ENCODE results near the gene GLCE.

- TF ChIP-seq CTCF (IDR thresholded peaks at IDR 0.05): no peak
- TF ChIP-seq POLR2A (IDR thresholded peaks at IDR 0.05): no peak
Measured at GRCh38 chr15:69159805-69160140, 662 bp upstream of the GLCE start.
